Measurements from ENCODE around the gene SRM. TPM values are rescaled to one million over a fixed set of nuclear protein-coding genes. Genes with fewer than 3 reads are reported as not detected.

The SRM gene
- total and polyA plus RNA-seq, 3 donors from 2014 or later: 57.8 to 78.4 (median 61.4) TPM

- intact Hi-C loops (cut with DNase I; ENCODE audit: low total_unique reads): no loop called here
- Histone ChIP-seq H3K4me1 (peaks cover 14% of the 10 kb centered on the region), H3K9me3 (no peaks in the 10 kb centered on the region), H3K27ac (no peak overlapping the region), H3K36me3 (ENCODE audit: low read depth, missing control alignments) (no peaks in the 10 kb centered on the region), H3K4me3 (peak overlapping the region; percentile 79 to 83), H3K27me3 (no peaks in the 10 kb centered on the region)
- DNase-seq: no peak
- TF ChIP-seq CTCF (IDR thresholded peaks at IDR 0.05) (no peak), POLR2A (IDR thresholded peaks at IDR 0.05) (no peak)
- 28 to 47% methylated on average over 15 to 28 of the region's 28 CpGs for WGBS, 2 donors
These were observed 1.1 kb downstream of the SRM start for GRCh38 chr1:11058595-11059154.

- 90 to 93% methylated on average over 14 of the region's 14 CpGs for WGBS, 2 donors
- H3K27me3 ChIP-seq: no peaks in the 10 kb centered on the region
- H3K27ac ChIP-seq: no peak overlapping the region
- peaks cover 14% of the 10 kb centered on the region for H3K4me1 ChIP-seq
- intact Hi-C loops (cut with DNase I; ENCODE audit: low total_unique reads): no loop called here
- no peaks in the 10 kb centered on the region for H3K9me3 ChIP-seq
- no peaks in the 10 kb centered on the region for H3K36me3 ChIP-seq (ENCODE audit: low read depth, missing control alignments)
- no peak for DNase-seq
- TF ChIP-seq CTCF (IDR thresholded peaks at IDR 0.05) (no peak), POLR2A (IDR thresholded peaks at IDR 0.05) (no peak)
- no peak overlapping the region for H3K4me3 ChIP-seq
These were observed 1.8 kb downstream of the SRM start for GRCh38 chr1:11058026-11058425.

- Histone ChIP-seq H3K4me1 (peaks cover 14% of the 10 kb centered on the region), H3K9me3 (no peaks in the 10 kb centered on the region), H3K27ac (no peak overlapping the region), H3K27me3 (no peaks in the 10 kb centered on the region), H3K4me3 (no peak overlapping the region), H3K36me3 (ENCODE audit: low read depth, missing control alignments) (no peaks in the 10 kb centered on the region)
- intact Hi-C loops (cut with DNase I; ENCODE audit: low total_unique reads): no loop called here
- WGBS, 2 donors: 94% methylated on average over 8 of the region's 8 CpGs
- no peak for TF ChIP-seq POLR2A (IDR thresholded peaks at IDR 0.05)
- no peak for TF ChIP-seq CTCF (IDR thresholded peaks at IDR 0.05)
- no peak for DNase-seq
These were observed 2.3 kb downstream of the SRM start for GRCh38 chr1:11057477-11057876.

GRCh38 chr1:11056504-11056903, 3.3 kb downstream of the SRM start:
- Histone ChIP-seq H3K27me3 (no peaks in the 10 kb centered on the region), H3K36me3 (ENCODE audit: low read depth, missing control alignments) (no peaks in the 10 kb centered on the region), H3K4me3 (no peak overlapping the region), H3K4me1 (peaks cover 14% of the 10 kb centered on the region), H3K9me3 (no peaks in the 10 kb centered on the region), H3K27ac (no peak overlapping the region)
- 82 to 87% methylated on average over 6 to 7 of the region's 7 CpGs for WGBS, 2 donors
- no peak for DNase-seq
- no peak for TF ChIP-seq POLR2A (IDR thresholded peaks at IDR 0.05)
- no peak for TF ChIP-seq CTCF (IDR thresholded peaks at IDR 0.05)
- intact Hi-C loops (cut with DNase I; ENCODE audit: low total_unique reads): no loop called here

GRCh38 chr1:11055676-11056075, 4.1 kb downstream of the SRM start:
- intact Hi-C loops (cut with DNase I; ENCODE audit: low total_unique reads): no loop called here
- H3K36me3 ChIP-seq (ENCODE audit: low read depth, missing control alignments): no peaks in the 10 kb centered on the region
- H3K4me3 ChIP-seq: no peak overlapping the region
- no peak for TF ChIP-seq CTCF (IDR thresholded peaks at IDR 0.05)
- no peaks in the 10 kb centered on the region for H3K27me3 ChIP-seq
- 92 to 96% methylated on average over 4 to 9 of the region's 12 CpGs for WGBS, 2 donors
- H3K4me1 ChIP-seq: peaks cover 10% of the 10 kb centered on the region
- no peaks in the 10 kb centered on the region for H3K9me3 ChIP-seq
- DNase-seq: no peak
- no peak overlapping the region for H3K27ac ChIP-seq

Data from testis (tissue), 3 donors.